Heart left ventricle (tissue), 13 donors: Measurements from ENCODE around the gene WWC1.

Experiments
- POLR2A ChIP-seq, 2 donors: fragments of 450-650 bp; IDR thresholded peaks; one replicate each; pipeline ENCODE4 v1.6.1; 2017; ENCODE audit warnings: antibody characterized with exemption in 2 of 2, mild to moderate bottlenecking in 2 of 2, moderate library complexity in 2 of 2
- TF ChIP-seq, protein P1 (sequence below), 12 donors: fragments of 200-600 bp; sonication (generic) in 4 of 12; IDR thresholded peaks; one replicate each; pipeline versions ENCODE4 v1.5.0 to v1.8.0; 2018 to 2022; ENCODE audit warnings: antibody characterized with exemption in 12 of 12, mild to moderate bottlenecking in 5 of 12
- donor health status: ischemic (EF 13 %, LVEDD 7.1; RV severe dilation, severe dysfunction).
- donor health status: DM: no; HTN: yes; CAD: no.
- donor health status: DM: no; HTN: no; CAD: no.
- donor health status: ischemic (EF 25% LVEDD 6.9; RV normal size, moderate dysfunction).
- donor health status: ischemic (EF 25% LVEDD 5.7; RV mildly dilated, moderate dysfunction).
- donor health status: ischemic (EF 35%, LVEDD 5.7; RV mildly dilated, moderate dysfunction).
- donor health status: nonischemic (EF 11% LVEDD 7.7; RV severe dilation, severe dysfunction).
- donor health status: DM: yes; HTN: yes; CAD: no.
- donor health status: PGD.
- donor health status: ischemic (EF 29% LVEDD 5.4; RV normal size, mild dysfunction).
- donor health status: nonischemic (EF 23%, LVEDD 6.1; RV moderate dilation, normal function).

DNA sequence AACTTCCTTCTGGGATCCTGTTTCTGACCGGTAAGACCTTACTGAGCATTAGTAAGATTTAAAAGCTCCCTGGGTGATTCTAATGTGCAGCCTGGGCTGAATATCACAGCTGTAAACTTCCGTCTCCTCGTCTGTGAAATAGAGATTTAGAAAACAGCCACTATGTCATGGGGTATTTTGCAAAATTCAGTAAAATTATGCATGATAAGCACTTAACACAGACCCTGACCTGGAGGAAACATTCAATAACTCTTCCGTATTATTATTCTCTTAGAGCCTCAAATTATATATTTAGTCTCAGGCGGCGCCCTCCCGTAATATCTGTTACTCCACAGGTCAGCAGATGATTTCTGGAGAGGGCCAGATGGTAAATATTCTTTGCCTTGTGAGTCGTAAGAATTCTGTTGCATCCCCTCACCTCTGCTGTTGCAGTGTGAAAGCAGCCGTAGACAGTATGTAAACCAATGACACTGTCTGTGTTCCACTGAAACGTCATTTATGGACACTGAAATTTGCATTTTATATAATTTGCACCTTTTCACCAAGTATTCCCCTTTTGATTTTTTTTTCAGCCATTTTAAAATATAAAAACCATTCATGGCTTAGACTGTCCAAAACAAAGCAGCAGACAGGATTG, 155.7 kb downstream of the WWC1 start:
- TF ChIP-seq, protein P1, sequence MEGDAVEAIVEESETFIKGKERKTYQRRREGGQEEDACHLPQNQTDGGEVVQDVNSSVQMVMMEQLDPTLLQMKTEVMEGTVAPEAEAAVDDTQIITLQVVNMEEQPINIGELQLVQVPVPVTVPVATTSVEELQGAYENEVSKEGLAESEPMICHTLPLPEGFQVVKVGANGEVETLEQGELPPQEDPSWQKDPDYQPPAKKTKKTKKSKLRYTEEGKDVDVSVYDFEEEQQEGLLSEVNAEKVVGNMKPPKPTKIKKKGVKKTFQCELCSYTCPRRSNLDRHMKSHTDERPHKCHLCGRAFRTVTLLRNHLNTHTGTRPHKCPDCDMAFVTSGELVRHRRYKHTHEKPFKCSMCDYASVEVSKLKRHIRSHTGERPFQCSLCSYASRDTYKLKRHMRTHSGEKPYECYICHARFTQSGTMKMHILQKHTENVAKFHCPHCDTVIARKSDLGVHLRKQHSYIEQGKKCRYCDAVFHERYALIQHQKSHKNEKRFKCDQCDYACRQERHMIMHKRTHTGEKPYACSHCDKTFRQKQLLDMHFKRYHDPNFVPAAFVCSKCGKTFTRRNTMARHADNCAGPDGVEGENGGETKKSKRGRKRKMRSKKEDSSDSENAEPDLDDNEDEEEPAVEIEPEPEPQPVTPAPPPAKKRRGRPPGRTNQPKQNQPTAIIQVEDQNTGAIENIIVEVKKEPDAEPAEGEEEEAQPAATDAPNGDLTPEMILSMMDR (IDR thresholded peaks at IDR 0.05): no peak
- TF ChIP-seq POLR2A (IDR thresholded peaks at IDR 0.05): no peak
